Stimulated activated CD8-positive, alpha-beta memory T cell treated with anti-CD3 and anti-CD28 coated beads, Interleukin-12 subunit alpha, Interleukin-12 subunit beta, amount 100 ng/mL, for 4 hours (primary cell): ENCODE data around the gene DBR1.
"Not testable (repeated sequence)": the region's sequence is repeated elsewhere in the genome, so short reads cannot be mapped to it uniquely, and the experiment has no call there.

ENCODE experiments used
- DNase-seq: peaks from one replicate; pipeline ENCODE4 v3.0.0-alpha.2; 2020; ENCODE audit warnings: low read depth

Gene DBR1

DNA sequence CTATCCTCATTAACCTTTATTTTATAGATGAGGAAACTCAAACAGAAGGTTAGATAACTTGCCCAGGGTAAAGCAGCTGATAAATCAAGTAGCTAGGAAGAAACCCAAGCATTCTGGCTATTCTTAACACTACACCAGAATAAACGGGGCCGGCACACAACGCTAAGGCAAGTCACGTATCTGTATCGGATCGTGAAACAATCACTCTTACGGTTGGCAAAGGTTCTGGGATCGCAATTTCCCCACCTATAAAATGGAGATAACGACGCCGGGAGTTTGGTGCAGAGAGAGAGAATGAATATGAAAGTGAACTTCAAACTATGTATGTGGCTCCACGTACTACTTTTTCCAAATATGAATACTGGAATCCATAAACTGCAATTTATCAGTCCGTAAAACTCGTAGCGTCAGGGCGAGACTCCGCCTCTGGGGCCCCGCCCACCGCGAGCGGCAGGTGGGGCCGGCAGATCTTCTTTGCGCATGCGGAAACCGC, 12.1 kb upstream of the DBR1 start:
- DNase-seq, result peak; percentile 80

- no peak for DNase-seq
These were observed 11.5 kb upstream of the DBR1 start for GRCh38 chr3:138186221-138186620.

GRCh38 chr3:138184994-138185393, 10.3 kb upstream of the DBR1 start:
- no peak for DNase-seq

DNA sequence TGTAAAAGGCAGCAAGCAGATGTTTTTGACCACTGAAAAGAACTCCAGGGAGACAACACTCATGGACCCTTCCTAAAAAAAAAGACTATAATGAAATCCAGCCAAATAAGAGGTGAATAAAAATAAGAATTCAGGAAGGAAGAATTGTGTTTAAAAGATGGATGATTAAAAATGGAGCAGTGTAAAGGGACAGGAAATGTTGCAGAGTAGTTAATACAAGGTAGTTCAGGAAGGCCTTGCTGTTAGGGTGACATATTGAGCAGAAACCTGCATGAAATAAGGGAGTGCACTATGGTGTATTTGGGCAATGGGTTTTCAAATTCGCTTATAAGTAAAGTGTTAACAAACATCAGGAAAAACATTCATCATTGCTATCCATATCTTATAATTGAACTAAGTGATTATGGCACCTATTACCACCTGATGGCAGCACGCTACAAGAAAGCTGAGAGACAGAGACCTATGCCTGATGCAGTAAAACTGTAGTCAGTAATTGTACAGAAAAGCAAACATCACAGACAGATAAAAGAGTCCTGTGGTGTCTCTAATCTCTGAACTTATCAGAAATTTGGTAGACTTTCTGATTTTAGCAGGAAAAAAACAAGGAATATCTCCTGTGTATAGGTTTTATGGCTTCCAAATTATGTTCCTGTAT, 5.8 kb upstream of the DBR1 start:
- no peak for DNase-seq

DNA sequence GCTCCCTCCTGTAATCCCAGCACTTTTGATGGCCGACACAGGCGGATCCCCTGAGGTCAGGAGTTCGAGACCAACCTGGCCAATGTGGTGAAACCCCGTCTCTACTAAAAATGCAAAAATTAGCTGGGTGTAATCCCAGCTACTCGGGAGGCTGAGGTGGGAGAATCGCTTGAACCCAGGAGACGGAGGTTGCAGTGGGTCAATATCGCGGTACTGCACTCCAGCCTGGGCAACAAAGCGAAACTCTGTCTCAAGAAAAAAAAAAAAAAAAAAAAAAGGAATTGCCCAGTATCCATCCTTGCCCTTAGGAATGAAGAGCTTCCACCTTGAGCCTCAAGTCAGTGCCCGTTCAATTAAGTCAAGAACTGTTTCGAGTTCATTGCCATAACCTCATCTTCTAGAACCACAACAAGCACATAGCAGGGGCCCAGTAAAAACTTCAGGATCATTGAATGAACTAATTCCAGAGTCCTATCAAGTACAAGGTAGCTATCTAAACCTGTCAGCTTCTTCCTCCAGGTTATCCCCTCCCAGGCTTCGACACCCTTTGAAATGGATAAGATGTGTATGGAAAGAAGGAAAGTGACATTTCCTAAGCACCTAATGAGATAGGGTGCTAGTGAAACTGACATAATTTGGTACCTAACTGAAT, 826 bp downstream of the DBR1 start:
- no peak for DNase-seq

DNA sequence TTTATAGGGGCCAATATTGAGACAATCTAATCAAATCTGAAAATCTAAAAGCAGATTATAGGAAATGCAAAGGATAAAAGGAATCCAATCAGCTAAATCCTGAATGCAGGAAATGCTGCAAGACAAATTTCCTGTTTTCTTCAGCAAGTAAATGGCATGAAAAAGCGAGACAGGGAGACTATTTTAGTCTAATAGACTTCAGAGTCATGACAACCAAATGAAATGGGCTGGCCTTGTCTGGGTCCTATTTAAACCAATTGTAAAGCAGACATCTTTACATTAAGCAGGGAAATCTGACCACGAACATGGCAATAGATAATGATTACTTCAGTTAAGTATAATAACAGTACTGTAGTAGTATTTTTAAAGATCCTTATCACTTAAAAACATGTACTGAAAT, 2.1 kb downstream of the DBR1 start:
- DNase-seq, result no peak

DNA sequence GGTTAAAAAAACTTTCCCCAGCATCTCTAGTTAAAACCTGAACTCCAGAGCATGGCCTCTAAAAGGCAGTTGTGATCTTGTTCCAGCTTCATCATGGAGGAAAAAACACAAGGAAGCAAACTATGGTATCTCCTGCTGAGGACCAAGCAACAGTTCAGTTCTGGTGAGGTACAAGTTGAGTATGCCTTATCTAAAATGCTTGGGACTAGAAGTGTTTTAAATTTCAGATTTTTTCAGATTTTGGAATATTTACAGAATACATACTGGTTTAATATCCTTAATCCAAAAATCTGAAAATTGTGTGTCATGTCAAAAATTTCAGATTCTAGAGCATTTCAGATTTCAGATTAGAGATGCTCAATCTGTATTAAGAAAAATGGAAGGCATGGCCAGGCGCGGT, 9.7 kb downstream of the DBR1 start:
- DNase-seq, result no peak

DNA sequence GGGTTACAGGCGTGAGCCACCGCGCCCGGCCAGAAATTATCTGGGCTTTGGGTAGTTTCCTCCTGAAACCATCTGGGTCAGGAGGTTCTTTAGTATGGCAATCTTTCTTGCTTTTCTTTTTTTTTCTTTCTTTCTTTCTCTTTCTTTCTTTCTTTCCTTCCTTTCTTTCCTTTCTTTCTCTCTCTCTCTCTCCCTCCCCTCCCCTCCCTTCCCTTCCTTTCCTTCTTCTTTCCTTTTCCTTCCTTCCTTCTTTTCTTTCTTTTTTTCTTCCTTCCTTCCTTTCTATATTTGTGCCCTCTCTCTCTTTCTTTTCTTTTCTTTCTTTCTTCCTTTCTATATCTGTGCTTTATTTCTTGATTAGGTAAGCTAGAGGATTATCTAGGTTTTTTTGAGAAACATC, 17.0 kb downstream of the DBR1 start:
- no peak for DNase-seq

DNA sequence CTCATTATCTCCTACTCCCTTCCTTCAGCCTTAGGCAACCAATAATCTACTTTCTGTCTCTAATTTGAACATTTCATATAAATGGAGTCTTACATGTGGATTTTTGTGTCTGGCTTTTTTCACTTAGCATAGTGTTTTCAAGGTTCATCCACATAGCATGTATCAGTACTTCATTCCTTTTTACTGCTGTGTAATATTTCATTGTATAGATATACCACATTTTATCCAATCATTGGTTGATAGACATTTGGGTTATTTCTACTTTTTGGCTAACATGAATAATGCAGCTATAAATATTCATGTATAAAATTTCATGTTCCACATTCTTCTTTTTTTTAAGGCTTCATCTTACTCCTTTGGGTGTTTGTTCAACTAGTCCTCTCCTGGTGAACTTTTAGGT, 20.2 kb downstream of the DBR1 start:
- no peak for DNase-seq

GRCh38 chr3:138148503-138148902, 26.2 kb downstream of the DBR1 start:
- DNase-seq, result no peak

DNA sequence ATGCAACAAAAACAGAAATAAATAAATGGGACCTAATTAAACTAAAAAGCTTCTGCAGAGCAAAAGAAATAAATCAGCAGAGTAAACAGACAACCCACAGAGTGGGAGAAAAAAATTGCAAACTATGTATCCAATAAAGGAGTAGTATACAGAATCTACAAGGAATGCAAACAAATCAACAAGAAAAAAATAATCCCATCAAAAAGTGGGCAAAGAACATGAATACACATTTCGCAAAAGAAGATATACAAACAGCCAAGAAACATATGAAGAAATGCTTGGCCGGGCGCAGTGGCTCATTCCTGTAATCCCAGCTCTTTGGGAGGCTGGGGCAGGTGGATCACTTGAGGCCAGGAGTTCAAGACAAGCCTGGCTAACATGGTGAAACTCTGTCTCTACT, 32.5 kb downstream of the DBR1 start:
- DNase-seq, result not testable (repeated sequence)

DNA sequence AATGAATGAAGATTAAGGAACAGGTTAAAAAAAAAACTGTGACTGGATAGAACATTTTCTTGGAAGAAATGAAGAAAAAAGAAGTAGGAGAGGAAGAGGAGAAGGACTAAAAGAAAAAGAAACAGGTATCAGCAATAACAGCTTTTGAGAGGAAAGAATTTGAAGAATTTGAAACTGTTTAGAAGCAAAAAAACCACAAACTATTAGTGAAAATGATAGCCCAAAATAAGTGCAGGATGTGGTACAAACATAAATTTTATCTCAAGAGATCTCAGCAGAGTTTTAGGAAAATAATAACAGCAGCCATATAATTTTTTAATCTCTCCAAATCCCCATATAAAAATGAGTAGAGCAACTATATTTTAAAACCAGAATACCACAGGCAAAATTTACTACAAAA, 33.8 kb downstream of the DBR1 start:
- DNase-seq, result no peak

- DNase-seq, result no peak
These were observed 35.0 kb downstream of the DBR1 start for GRCh38 chr3:138139691-138140090.

GRCh38 chr3:138137861-138138260, 36.9 kb downstream of the DBR1 start:
- DNase-seq, result no peak

DNA sequence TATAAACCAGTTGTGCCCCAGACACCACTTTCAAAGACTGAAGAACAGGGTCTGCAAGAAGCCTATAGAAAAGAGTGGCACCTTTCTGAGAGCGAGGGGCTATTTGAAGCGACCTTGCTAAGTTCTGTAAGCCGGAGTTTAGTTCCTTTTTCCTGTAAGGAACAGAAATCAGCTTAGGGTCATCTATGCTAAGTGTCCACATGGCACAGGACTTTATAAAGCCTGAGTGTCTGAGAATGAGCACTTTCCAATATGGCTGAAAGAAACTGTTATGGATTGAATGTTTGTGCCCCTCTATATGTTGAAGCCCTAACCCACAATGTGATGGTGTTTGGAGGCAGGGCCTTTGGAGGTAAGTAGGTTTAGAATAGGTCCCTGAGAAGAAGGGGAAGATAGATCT, 38.5 kb downstream of the DBR1 start:
- DNase-seq, result no peak

DNA sequence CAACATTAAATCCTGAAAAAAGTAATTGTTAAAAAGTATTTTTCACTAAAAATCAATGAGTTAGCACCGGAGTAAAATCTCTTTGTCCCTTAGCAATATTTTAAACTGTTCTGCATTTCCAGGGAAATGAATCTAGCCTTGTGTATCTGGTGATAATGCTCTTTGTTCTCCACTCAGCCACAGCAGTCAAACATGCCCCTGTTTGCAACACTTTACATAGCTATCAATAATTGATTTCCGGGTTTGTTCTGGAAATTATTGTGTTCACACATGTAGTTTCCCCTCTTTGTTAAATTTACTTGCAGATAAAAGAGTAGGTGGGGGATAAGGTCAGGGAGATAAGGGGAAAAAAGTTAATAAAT, 38.9 kb downstream of the DBR1 start:
- no peak for DNase-seq

DNA sequence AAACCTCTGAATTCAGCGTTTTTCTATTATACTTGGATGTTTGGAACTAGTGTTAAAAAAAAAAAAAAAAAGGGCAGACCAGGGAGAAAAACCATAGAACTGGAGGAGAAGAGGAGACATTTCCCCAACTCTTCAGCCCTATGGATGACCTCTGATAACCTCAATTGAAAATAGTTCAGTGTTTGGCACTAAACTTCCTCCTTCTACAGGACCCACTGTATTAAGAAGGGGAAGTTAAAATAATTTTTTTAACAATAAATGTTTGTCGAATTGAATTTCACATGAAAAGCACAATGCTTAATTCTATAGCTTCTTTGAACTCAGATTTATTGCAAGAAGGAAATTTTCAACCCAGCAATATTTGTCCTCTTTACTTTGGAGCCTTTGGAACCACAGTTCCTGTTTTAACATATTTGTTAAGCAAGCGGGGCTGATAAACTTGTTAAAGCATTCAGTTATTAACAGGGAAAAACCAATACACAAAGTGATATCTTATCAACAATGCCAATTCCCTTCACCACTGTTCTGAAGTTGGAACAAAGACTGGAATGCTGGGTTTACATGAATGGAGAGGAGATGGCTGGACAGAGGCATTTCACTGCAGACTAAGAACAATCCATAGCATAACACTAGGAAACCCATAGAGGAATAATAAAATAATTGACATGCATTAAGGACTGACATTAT, 39.4 kb downstream of the DBR1 start:
- no peak for DNase-seq

DNA sequence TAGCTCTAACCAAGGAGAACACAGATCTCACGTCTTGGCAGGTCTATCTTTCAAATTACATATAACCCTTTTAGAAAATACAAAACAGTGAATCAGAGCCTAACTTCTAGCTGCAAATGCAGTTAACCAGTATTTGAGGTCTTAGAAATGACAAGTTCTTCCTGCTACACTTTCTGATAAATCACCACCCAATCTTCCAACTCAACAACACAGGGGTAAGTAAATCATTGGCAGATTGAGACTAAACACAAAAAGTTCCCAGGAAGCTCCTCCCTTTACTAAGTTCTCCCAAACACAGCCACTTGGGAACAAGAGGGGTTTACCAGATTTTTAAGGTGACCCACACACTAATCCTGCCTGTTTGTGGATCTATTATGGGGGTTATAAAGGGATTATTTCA, 42.5 kb downstream of the DBR1 start, which contains the start of gene A4GNT:
TSS of gene A4GNT (minus strand) at position 152 of the 400 bp plus-strand sequence. CDS start 1,134 bp downstream, outside the sequence.
- DNase-seq, result no peak

DNA sequence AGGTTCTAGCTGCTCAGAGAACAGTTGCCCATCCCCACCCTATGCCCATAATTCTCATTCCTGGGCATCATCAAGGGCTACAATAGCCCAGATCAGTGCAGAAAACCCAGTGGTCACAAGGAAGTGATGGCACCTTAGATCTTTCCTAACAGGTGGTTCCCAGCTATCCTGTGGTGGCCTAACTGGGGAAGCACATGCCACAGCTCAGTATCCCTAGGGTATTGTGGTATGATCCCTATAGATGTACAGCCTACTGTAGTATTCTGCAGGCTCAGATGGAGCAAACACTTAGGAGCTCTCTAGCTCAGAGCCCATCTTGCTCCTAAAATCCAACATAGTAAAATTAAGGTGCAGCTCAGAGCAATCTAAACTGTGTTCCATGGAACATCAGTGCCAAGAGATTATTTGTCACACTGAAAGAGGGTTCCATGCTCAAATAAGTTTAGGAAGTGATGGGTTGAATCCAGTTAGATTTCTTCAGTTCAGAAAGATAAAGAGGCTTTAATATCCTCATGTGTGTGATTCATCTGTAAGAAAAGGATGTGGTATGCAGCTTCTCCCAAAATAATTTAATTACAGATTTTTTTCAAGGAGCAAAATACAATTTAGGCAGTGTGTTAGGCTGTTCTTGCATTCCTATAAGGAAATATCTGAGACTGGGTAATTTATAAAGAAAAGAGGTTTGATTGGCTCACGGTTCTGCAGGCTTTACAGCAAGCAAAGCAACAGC, 46.9 kb downstream of the DBR1 start:
- no peak for DNase-seq

DNA sequence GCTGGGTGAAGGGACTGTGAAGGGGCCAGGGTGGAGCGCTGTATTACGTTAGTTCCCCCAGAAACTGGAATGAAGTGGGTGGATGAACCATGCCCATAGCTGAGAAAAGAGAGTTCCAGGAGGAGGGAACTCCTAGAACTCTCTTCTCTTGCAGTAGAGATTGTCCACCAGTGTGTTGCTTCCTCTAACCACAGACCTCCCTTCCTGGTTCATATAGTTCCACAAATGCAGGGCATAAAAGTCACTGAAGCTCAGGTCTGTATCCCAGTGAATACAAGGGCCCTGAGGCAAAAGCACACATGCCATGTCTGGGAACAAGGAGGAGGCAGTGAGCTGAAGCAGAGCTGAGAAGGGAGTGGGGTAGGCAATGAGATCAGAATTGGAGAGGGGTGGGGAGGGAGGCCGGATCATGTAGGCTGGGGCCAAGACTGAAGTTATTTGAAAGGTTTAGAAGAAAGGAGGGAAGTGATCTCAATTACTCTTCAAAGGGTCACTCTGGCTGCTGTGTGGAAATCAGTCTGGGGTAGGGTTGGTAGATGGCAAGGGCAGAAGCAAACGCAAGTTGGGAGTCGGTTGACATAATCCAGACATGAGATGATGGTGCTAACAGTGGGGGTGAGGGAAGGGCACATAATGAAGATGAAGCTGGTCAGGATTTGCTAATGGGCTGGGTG, 49.0 kb downstream of the DBR1 start:
- no peak for DNase-seq

DNA sequence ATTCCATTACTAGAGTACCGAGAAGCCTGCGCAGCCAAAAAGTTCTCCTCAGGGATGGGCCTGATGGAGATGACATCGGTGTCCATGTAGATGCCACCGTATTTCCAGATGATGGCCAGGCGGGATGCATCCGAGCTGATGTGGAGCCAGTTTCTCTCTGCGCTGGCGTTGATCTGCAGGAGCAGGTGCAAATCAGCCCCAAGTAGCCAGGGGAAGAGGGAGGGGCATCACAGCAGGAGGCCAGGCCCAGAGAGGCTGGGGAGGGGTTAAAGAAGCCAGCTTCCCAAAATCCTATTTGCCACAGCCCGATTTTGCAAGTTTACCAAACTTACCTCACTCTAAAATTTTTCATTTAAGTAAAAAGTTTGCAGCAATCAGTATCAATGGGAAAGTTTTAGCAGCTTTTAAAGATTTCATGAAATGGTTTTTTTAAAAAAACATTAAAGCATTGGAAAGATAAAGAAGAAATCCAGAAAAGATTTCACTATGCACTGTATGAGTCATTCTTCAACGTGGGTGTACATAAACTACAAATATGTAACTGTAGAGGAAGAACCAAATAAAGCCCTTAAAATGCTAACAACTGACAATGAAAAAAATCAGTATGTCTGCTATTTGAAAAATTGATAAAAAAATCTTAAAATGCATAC, 49.9 kb downstream of the DBR1 start:
- DNase-seq, result no peak

DNA sequence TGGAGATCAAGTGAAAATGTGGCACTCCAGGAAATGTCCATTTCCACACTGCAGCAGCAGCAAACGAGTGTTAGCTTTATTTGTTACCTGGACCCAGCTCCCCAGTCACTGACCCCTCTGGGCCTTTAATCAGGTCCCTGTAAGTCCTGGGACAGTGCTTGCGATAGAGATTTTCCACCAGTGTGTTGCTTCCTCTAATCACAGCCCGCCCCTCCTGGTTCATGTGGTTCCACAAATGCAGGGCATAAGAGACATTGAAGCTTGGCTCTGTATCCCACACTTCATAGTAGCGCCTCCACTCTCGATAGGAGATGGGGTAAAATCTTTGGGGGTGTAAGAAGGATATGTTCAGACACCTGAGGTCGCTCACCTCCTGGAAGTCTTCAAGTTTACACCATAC, 50.5 kb downstream of the DBR1 start:
- no peak for DNase-seq
